Stimulated activated CD8-positive, alpha-beta memory T cell treated with anti-CD3 and anti-CD28 coated beads, Interleukin-4, amount 100 ng/mL, for 24 hours (primary cell): ENCODE measurements around the gene SLC29A3.

ENCODE experiments used
- DNase-seq: peaks from one replicate; pipeline ENCODE4 v3.0.0-alpha.2; 2020; ENCODE audit warnings: low read depth

The SLC29A3 gene

GRCh38 chr10:71300555-71301370 is 18.3 kb upstream of the SLC29A3 start:
- no peak for DNase-seq

- no peak for DNase-seq
These were observed 17.6 kb upstream of the SLC29A3 start for GRCh38 chr10:71301371-71301916.

- no peak for DNase-seq
These were observed 16.6 kb upstream of the SLC29A3 start for GRCh38 chr10:71302451-71302850.

GRCh38 chr10:71302874-71303568 is 16.0 kb upstream of the SLC29A3 start:
- no peak for DNase-seq

- no peak for DNase-seq
These were observed 15.5 kb upstream of the SLC29A3 start for GRCh38 chr10:71303569-71303907.

- DNase-seq: no peak
These were observed 14.1 kb upstream of the SLC29A3 start for GRCh38 chr10:71304914-71305313.

GRCh38 chr10:71306979-71307378 is 12.1 kb upstream of the SLC29A3 start:
- no peak for DNase-seq

GRCh38 chr10:71307469-71308085 is 11.5 kb upstream of the SLC29A3 start:
- DNase-seq: no peak

GRCh38 chr10:71308244-71308643 is 10.8 kb upstream of the SLC29A3 start:
- DNase-seq: no peak

- DNase-seq: no peak
These were observed 10.1 kb upstream of the SLC29A3 start for GRCh38 chr10:71308985-71309384.

- DNase-seq: no peak
These were observed 9.1 kb upstream of the SLC29A3 start for GRCh38 chr10:71309919-71310318.

- no peak for DNase-seq
These were observed 6.8 kb upstream of the SLC29A3 start for GRCh38 chr10:71312220-71312619.

- no peak for DNase-seq
These were observed 6.0 kb upstream of the SLC29A3 start for GRCh38 chr10:71312811-71313789.

- DNase-seq: peak; percentile 20
These were observed 4.9 kb upstream of the SLC29A3 start for GRCh38 chr10:71314028-71314693.

GRCh38 chr10:71314694-71315225 is 4.3 kb upstream of the SLC29A3 start:
- no peak for DNase-seq

- DNase-seq: no peak
These were observed 2.8 kb upstream of the SLC29A3 start for GRCh38 chr10:71316056-71316785.

- no peak for DNase-seq
These were observed 2.3 kb upstream of the SLC29A3 start for GRCh38 chr10:71316786-71317160.

GRCh38 chr10:71317739-71318138 is 1.3 kb upstream of the SLC29A3 start:
- no peak for DNase-seq

GRCh38 chr10:71319800-71320392 is 837 bp downstream of the SLC29A3 start:
- DNase-seq: no peak

GRCh38 chr10:71320592-71320991 is 1.5 kb downstream of the SLC29A3 start:
- DNase-seq: no peak
